ENCODE results near the gene KCNV2.

- no peak for TF ChIP-seq TCF4 (CRISPR knock-in tag; IDR thresholded peaks at IDR 0.05; ENCODE audit: borderline replicate concordance)
- no peak for TF ChIP-seq CSDC2 (CRISPR knock-in tag; IDR thresholded peaks at IDR 0.05)
- TF ChIP-seq TOX (CRISPR knock-in tag; IDR thresholded peaks at IDR 0.05; ENCODE audit: borderline replicate concordance) = no peak
- no peak for TF ChIP-seq ZFP3 (CRISPR knock-in tag; IDR thresholded peaks at IDR 0.05)
- TF ChIP-seq ZC3H10 (CRISPR knock-in tag; IDR thresholded peaks at IDR 0.05) = no peak
- no peak for TF ChIP-seq BACH2 (CRISPR knock-in tag; IDR thresholded peaks at IDR 0.05; ENCODE audit: borderline replicate concordance)
- TF ChIP-seq CREB5 (CRISPR knock-in tag; IDR thresholded peaks at IDR 0.05; ENCODE audit: low read depth) = no peak
- TF ChIP-seq ZNF70 (CRISPR knock-in tag; IDR thresholded peaks at IDR 0.05) = no peak
- no peak for TF ChIP-seq ESRRG (CRISPR knock-in tag; IDR thresholded peaks at IDR 0.05)
- TF ChIP-seq SNAI2 (CRISPR knock-in tag; IDR thresholded peaks at IDR 0.05) = no peak
- TF ChIP-seq RARB (CRISPR knock-in tag; IDR thresholded peaks at IDR 0.05) = no peak
- TF ChIP-seq ARNTL (CRISPR knock-in tag; IDR thresholded peaks at IDR 0.05; ENCODE audit: borderline replicate concordance, low read depth) = no peak
- TF ChIP-seq GLIS3 (CRISPR knock-in tag; IDR thresholded peaks at IDR 0.05) = no peak
These were observed 38.3 kb upstream of the KCNV2 start for GRCh38 chr9:2679011-2679410.
